GM12864 (cell line): ENCODE measurements around the gene C19orf25.

Source experiments
- DNase-seq: peaks from one replicate; pipeline ENCODE4 v3.0.0-alpha.2; 2011; ENCODE audit warnings: low read depth
- H3K4me3 ChIP-seq: 2 replicates; pipeline ENCODE4 v1.5.1; 2011; ENCODE audit warnings: mild to moderate bottlenecking, low read depth, low read length, control low read depth
- TF ChIP-seq, protein P1 (sequence below): IDR thresholded peaks from 2 replicates; pipeline ENCODE4 v1.5.1; 2011; ENCODE audit warnings: low read depth, mild to moderate bottlenecking, moderate library complexity, low read length, control low read depth, inconsistent platforms; ENCODE audit errors: missing control alignments

Gene C19orf25

DNA sequence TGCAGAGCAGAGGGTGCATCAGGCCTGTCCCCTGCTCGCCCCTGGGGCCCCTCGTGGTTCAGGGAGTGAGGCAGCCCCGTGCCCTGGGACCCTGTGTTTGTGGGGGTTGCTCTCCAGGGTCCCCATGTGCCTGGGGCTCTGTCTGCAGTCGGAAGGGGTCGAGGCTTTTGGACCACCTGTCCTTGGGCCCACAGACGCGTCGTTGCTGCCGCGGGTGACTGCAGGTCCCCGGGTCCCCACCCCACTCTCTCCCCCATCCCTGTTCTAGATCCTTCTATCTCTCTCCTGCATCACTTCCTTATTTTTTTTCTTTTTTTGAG lies 9.2 kb upstream of the C19orf25 start:
- H3K4me3 ChIP-seq: no peak overlapping the region
- DNase-seq: no peak
- TF ChIP-seq, protein P1, sequence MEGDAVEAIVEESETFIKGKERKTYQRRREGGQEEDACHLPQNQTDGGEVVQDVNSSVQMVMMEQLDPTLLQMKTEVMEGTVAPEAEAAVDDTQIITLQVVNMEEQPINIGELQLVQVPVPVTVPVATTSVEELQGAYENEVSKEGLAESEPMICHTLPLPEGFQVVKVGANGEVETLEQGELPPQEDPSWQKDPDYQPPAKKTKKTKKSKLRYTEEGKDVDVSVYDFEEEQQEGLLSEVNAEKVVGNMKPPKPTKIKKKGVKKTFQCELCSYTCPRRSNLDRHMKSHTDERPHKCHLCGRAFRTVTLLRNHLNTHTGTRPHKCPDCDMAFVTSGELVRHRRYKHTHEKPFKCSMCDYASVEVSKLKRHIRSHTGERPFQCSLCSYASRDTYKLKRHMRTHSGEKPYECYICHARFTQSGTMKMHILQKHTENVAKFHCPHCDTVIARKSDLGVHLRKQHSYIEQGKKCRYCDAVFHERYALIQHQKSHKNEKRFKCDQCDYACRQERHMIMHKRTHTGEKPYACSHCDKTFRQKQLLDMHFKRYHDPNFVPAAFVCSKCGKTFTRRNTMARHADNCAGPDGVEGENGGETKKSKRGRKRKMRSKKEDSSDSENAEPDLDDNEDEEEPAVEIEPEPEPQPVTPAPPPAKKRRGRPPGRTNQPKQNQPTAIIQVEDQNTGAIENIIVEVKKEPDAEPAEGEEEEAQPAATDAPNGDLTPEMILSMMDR: no peak

DNA sequence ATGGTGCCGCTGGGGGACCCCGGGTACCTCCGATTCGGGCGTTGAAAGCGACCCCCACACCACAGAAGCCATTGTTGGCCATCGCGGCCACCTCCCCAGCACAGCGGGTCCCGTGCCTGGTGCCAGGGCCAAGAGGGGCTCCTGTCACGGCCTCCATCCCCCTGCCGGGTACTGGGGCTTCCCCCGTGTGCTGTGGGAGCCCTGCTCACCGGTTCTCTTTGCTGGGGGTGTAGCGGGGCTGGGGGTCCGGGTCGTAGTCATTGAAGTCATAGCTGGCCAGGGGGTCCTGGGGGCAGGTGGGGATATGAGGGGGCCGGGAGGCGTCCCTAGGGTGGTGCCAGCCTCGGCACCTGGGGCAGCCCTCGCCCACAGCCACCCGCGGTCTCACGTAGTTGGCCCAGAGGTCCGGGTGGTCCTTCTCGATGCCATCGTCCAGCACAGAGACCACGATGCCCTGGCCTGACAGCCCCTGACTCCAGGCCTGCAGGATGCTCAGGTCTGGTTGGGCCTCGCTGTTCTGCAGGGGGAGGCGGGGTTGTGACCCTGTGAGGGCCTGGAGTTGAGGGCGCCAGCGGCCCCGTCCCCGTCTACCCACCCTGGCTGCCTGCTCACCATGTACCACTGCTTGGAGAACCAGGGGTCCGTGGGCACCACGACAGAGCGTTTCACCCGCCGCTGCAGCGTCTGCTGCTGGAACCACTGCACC lies 8.7 kb upstream of the C19orf25 start:
- H3K4me3 ChIP-seq: no peak overlapping the region
- TF ChIP-seq, protein P1: no peak
- DNase-seq: no peak

DNA sequence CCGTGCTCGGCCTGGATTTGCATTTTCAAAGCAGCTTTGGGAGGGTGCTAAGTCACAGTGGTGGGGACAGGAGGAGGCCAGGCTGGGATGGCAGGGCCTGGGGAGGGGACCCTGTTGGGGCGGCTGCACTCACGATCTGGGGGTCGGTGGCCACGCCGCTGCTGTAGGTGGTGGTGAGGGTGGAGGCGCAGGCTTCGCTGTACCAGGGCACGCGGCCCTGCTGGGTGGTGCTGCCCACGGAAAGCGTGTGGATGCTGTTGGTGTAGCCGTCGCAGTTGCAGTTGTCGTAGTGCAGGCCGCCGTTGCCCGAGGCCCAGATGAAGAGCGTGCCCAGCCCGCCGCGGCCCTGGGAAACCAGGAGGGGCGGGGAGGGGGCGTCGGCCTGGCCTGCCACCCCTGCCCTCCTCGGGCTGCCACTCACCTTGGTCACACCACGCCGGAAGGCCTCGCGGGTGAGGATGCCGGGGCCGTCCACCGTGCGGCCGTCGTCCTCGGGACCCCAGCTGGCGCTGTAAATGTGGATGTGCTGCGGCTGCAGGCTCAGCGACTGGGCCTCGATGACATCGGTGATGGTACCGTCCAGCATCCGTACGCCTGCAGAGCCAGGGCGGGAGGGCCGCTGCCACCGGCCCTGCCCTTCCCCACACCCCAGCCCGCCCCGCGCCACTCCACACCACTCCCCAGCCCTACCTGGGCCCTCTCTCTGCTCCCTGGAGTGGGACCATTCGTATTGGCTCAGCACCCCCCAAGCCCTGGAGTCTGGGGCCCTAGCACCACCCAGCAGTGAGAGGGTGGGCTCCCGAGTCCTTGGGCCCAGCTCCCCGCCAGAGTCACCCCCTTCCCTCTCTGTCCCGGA lies 7.9 kb upstream of the C19orf25 start:
- DNase-seq: no peak
- no peak overlapping the region for H3K4me3 ChIP-seq
- TF ChIP-seq, protein P1: no peak

DNA sequence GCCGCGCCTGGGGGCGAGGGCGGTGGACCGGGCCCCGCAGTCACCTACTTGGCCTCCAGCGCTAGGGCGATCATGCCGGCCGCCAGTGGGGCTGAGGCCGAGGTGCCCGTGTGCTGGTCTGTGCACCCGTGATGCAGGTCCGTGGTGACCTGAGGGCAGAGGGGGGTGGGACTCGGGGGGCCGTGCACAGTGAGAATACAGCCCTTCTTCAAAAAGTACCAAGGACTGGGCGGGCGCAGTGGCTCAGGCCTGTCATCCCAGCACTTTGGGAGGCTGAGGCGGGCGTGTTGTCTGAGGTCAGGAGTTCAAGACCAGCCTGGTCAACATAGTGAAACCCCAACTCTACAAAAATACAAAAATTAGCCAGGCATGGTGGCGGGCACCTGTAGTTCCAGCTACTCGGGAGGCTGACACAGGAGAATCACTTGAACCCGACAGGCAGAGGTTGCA lies 5.0 kb upstream of the C19orf25 start:
- TF ChIP-seq, protein P1: no peak
- DNase-seq: no peak
- H3K4me3 ChIP-seq: no peak overlapping the region

DNA sequence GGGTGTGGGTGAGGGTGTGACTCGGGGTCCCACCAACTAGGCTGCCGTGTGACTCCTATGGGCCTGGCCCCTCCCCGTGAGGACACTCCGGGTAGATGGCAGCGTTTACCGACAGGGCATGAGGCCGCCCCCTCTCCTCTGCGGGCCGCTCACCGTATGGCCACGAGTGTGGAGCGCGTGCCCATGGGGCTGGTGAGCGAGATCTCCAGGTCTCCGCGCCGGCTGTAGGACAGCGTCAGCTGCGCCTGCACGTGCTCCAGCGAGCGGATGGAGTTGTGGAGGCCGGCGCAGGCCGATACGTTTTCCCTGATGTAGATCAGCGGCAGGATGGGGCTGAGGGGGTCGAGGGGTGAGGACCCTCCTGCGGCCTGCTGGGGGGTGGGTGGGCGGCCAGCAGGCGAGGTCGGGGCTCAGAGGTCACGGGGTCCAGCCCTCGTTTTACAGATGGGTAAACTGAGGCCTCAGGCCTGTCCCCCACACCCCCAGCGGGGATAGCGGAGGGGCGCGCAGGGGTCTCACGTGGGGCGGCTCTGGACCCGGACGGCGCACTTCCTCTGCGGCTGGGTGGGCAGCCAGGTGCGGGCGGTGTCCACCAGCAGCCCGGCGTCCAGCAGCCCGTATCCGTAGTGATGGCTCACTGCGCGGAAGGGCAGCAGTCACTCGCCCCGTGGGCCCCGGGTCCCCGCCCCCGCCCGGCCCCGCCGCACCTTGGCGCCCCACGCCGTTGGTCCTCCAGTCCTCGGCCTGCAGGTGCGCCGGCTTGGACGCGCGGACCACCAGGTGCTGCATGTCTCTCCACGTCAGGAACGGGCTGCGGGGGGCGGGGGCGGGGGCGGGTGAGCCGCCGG lies 4.3 kb upstream of the C19orf25 start:
- no peak for DNase-seq
- H3K4me3 ChIP-seq: no peak overlapping the region
- TF ChIP-seq, protein P1: no peak

DNA sequence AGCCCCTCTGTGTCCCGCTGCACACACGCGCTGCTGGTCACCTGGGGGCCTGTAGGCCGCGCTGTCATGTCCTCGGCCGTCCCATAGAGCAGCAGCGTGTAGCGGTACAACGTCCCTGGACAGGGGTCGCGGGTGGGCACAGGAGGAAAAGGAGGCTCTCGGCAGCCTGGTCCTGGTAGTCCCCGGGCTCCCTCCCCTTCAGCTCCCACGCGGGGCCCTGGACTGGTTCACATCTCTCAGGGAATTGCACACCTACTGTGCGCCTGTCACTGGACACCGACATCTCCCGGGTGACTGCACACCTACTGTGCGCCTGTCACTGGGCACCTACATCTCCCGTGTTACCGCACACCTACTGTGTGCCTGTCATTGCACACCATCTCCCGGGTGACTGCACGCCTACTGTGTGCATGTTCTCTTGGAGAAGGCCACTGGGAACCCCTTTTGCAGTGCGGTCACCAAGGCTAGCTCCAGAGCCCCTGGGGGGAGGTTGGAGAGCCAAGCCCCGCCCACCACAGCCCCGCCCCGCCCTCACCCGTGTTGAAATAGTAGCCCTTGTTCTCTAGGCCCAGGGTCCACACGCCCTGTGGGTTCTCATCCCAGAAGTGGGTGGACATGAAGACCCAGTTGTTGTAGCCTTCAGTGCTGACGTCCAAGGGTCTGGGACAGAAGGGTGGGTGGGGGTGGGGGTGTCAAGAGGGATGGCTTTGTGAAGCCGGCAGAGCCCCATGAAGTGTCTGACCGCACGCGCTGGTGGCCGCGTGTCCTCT lies 3.5 kb upstream of the C19orf25 start:
- no peak overlapping the region for H3K4me3 ChIP-seq
- no peak for DNase-seq
- TF ChIP-seq, protein P1: no peak
